ENCODE data around the gene NCEH1.

The NCEH1 gene

DNA sequence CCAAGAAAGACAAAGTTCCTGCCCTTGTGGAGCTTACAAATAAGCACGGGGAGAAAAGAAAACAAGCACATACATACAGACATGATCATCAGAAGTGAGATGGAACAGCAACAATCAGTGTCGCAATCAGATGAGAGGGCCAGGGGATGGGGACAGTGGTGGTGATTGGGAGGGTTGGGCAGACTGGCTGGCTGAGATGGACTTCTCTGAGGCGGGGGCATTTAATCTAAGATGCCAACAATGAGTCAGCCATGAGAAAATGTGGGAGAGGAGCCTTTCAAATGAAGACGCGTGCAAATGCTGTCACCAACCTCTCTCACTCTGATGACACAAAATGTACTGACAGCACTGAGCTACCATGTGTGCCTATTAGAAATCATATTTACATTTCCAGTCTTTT is 81.4 kb downstream of the NCEH1 start:
- ATAC-seq (ENCODE audit: low read depth) (no peak), DNase-seq (ENCODE audit: low spot score) (no peak)
- Histone ChIP-seq H3K27ac (ENCODE audit: poor library complexity, severe bottlenecking) (no peak overlapping the region), H3K4me3 (ENCODE audit: severe bottlenecking) (no peak overlapping the region), H3K4me1 (ENCODE audit: insufficient read depth, poor library complexity, severe bottlenecking) (peaks cover 20% of the 10 kb centered on the region), H3K36me3 (ENCODE audit: low read depth) (peaks cover 8% of the 10 kb centered on the region), H3K9me3 (ENCODE audit: severe bottlenecking) (no peaks in the 10 kb centered on the region), H3K27me3 (ENCODE audit: insufficient read depth, poor library complexity, severe bottlenecking) (no peaks in the 10 kb centered on the region)
- TF ChIP-seq CTCF (IDR thresholded peaks at IDR 0.05; ENCODE audit: poor library complexity, severe bottlenecking), result no peak

- peak overlapping the region; percentile 68 for H3K27ac ChIP-seq (ENCODE audit: poor library complexity, severe bottlenecking)
- H3K36me3 ChIP-seq (ENCODE audit: low read depth), result peaks cover 2% of the 10 kb centered on the region
- no peak overlapping the region for H3K4me3 ChIP-seq (ENCODE audit: severe bottlenecking)
- no peaks in the 10 kb centered on the region for H3K27me3 ChIP-seq (ENCODE audit: insufficient read depth, poor library complexity, severe bottlenecking)
- H3K9me3 ChIP-seq (ENCODE audit: severe bottlenecking), result no peaks in the 10 kb centered on the region
- ATAC-seq (ENCODE audit: low read depth) (no peak), DNase-seq (ENCODE audit: low spot score) (no peak)
- H3K4me1 ChIP-seq (ENCODE audit: insufficient read depth, poor library complexity, severe bottlenecking), result peaks cover 29% of the 10 kb centered on the region
- TF ChIP-seq CTCF (IDR thresholded peaks at IDR 0.05; ENCODE audit: poor library complexity, severe bottlenecking), result no peak
Observed at GRCh38 chr3:172627057-172627809, 83.6 kb downstream of the NCEH1 start.

GRCh38 chr3:172626021-172626640 is 84.7 kb downstream of the NCEH1 start:
- peak overlapping the region; percentile 68 for H3K27ac ChIP-seq (ENCODE audit: poor library complexity, severe bottlenecking)
- H3K36me3 ChIP-seq (ENCODE audit: low read depth), result no peaks in the 10 kb centered on the region; the same call in 1 of the 2 replicates
- no peaks in the 10 kb centered on the region for H3K9me3 ChIP-seq (ENCODE audit: severe bottlenecking)
- ATAC-seq (ENCODE audit: low read depth) (peak; percentile 58), DNase-seq (ENCODE audit: low spot score) (no peak)
- H3K27me3 ChIP-seq (ENCODE audit: insufficient read depth, poor library complexity, severe bottlenecking), result no peaks in the 10 kb centered on the region
- H3K4me1 ChIP-seq (ENCODE audit: insufficient read depth, poor library complexity, severe bottlenecking), result peaks cover 29% of the 10 kb centered on the region
- H3K4me3 ChIP-seq (ENCODE audit: severe bottlenecking), result no peak overlapping the region
- TF ChIP-seq CTCF (IDR thresholded peaks at IDR 0.05; ENCODE audit: poor library complexity, severe bottlenecking), result no peak

DNA sequence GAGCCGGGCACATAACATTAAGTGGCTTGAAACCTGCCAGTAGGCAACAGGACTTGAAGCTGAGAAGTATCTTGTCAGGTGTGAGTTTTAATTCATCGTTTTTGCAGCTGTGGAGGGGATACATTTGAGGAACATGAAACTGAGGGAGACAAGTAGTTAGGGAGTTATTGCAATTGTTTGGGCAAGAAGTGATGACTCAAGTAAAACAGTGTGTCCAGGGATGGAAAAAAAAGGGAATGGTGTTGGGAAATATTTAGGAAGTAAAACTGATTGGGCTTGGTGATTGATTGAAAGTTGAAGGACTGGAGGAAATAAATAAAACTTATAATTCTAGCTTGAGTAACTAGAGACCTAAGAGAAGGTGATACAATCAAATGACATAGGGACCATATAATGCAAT is 85.5 kb downstream of the NCEH1 start:
- TF ChIP-seq CTCF (IDR thresholded peaks at IDR 0.05; ENCODE audit: poor library complexity, severe bottlenecking), result no peak
- Histone ChIP-seq H3K4me1 (ENCODE audit: insufficient read depth, poor library complexity, severe bottlenecking) (peaks cover 29% of the 10 kb centered on the region), H3K36me3 (ENCODE audit: low read depth) (no peaks in the 10 kb centered on the region), H3K27me3 (ENCODE audit: insufficient read depth, poor library complexity, severe bottlenecking) (no peaks in the 10 kb centered on the region), H3K27ac (ENCODE audit: poor library complexity, severe bottlenecking) (peak overlapping the region; percentile 68), H3K9me3 (ENCODE audit: severe bottlenecking) (no peaks in the 10 kb centered on the region), H3K4me3 (ENCODE audit: severe bottlenecking) (no peak overlapping the region)
- DNase-seq (ENCODE audit: low spot score) (no peak), ATAC-seq (ENCODE audit: low read depth) (peak; percentile 50)

DNA sequence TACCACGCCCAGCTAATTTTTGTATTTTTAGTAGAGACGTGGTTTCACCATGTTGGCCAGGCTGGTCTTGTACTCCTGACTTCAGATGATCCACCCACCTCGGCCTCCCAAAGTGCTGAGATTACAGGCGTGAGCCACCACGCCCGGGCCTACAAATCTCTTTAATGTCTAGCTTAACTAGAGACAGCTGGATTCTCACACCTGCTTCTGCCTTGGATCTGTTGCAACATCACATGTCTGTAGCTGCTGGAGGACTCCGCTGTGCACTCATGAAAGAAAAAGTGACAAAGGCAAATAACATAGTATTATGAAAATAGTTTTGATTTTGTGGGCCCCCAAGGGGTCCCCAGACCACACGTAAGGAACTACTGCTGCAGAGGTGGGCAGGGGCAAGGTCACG is 85.9 kb downstream of the NCEH1 start:
- DNase-seq (ENCODE audit: low spot score) (no peak), ATAC-seq (ENCODE audit: low read depth) (no peak)
- H3K9me3 ChIP-seq (ENCODE audit: severe bottlenecking), result no peaks in the 10 kb centered on the region
- peaks cover 29% of the 10 kb centered on the region for H3K4me1 ChIP-seq (ENCODE audit: insufficient read depth, poor library complexity, severe bottlenecking)
- H3K36me3 ChIP-seq (ENCODE audit: low read depth), result no peaks in the 10 kb centered on the region
- H3K4me3 ChIP-seq (ENCODE audit: severe bottlenecking), result no peak overlapping the region
- TF ChIP-seq CTCF (IDR thresholded peaks at IDR 0.05; ENCODE audit: poor library complexity, severe bottlenecking), result no peak
- H3K27me3 ChIP-seq (ENCODE audit: insufficient read depth, poor library complexity, severe bottlenecking), result no peaks in the 10 kb centered on the region
- peak overlapping the region; percentile 68 for H3K27ac ChIP-seq (ENCODE audit: poor library complexity, severe bottlenecking)
